Embryonic facial prominence (tissue), 1 donor: ENCODE results near the gene MAP7D1.
"Not testable (repeated sequence)": the region's sequence is repeated elsewhere in the genome, so short reads cannot be mapped to it uniquely, and the experiment has no call there.

Experiments
- DNase-seq: peaks from one replicate; pipeline ENCODE4 v3.0.0-alpha.2; 2016; ENCODE audit errors: extremely low spot score

MAP7D1 gene

DNA sequence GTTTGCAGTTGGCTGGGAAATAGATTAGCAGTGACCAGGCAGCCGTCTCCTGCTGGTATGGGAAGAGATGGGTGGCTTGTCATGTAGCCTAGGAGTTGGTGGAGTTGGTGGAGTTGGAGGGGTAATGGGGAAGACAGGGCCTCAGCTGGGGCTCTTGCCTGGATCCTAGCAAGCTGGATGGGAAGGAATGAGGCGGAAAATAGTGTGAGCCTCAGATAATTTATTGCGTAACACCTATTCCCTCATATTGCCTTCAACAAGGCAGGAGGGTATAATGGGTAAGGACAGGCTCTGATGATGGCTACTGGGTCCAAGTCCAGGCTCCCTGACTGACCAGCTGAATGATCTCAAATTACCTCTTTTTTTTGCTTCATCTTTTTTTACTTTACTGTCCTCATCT lies 12.6 kb downstream of the MAP7D1 start:
- DNase-seq, result no peak

DNA sequence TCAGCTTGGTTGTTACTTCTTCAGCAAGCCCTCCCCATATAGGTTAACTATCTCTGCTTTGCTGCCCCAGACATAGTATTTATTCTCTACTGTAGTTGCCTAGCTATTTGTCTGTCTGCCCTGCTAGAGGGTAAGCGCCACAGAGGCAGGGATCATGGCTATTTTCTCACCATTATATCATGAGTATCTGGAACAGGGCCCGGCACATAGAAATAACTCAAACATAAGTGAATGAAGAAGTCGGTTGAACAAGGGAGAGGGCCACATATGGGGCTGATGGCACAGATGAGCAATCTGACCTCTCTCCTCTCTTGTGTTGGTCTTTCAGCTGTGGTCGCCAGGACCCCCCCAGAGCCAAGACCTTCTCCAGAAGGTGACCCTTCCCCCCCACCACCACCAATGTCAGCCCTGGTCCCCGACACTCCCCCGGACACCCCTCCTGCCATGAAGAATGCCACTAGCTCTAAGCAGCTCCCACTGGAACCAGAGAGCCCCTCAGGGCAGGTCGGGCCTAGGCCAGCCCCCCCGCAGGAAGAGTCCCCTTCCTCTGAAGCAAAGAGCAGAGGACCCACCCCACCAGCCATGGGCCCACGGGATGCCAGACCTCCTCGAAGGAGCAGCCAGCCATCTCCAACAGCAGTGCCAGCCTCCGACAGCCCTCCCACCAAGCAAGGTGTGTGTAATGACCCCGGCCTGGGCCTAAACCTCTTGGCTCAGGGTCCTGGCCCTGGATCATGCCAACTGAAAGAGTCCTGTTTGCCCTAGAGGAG lies 14.9 kb downstream of the MAP7D1 start:
- DNase-seq, result no peak

DNA sequence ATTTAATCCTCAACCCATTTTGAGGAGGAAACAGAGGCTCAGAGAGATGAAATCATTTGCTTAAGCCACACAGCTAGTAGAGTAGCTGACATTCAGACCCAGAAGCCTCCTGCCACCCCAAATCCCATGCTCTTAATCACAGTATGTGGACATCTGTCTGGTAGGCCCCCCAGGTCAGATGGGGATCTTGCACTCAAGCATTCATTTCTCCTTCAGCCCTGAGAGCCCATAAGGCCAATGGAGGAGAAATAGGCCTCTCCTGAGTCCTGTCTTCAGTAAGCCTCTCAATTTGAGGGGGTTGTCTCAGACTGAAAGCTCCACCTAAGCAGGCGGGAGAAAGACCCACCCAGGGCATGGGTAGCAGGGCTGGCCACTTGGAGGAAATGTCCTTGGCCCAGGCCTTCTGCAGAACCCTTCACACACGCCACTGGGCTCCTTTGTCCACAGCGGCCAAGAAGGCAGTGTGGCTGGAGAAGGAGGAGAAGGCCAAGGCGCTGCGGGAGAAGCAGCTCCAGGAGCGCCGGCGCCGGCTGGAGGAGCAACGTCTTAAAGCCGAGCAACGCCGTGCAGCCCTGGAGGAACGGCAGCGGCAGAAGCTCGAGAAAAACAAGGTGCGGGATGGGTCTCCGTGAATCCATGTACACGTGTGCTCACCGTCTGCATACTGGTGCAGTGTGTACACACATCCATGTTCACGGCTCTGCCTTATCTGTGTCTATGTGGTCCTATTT lies 16.2 kb downstream of the MAP7D1 start:
- no peak for DNase-seq

DNA sequence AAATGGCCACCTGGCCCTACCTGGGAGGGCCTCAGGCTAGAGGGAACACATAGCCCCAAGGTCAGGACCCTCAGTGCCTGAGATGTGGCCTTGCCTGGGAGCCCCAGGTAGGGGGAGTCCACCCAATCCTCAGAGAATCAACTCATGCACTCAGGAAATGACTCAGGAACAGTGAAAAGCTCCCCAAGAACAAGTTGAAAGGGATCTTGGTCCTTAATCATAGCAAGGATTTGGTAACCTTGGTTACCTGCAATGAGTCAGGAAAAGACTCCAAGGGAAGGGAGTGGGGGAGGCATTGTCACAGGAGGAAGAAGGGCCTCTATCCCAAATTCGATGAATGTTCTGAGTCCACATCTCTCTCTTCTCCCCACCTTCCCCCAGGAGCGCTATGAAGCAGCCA lies 17.0 kb downstream of the MAP7D1 start:
- no peak for DNase-seq

DNA sequence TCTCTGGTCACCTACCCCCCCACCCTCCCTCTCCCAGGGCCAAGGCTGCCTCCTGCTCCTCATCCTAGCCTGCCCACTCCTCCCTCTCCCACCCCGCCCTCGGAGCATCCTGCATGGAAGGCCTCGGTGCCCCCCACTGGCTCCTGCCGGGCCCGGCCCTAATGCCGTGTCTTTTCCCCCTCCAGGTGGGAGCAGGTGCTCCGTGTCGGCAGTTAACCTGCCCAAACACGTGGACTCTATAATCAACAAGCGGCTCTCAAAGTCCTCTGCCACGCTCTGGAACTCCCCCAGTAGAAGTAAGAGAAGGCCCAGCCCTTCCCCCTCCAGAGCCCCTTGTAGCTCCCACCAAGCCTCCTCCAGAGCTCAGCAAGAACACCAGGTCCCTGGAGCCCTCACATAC lies 18.8 kb downstream of the MAP7D1 start:
- DNase-seq, result no peak

DNA sequence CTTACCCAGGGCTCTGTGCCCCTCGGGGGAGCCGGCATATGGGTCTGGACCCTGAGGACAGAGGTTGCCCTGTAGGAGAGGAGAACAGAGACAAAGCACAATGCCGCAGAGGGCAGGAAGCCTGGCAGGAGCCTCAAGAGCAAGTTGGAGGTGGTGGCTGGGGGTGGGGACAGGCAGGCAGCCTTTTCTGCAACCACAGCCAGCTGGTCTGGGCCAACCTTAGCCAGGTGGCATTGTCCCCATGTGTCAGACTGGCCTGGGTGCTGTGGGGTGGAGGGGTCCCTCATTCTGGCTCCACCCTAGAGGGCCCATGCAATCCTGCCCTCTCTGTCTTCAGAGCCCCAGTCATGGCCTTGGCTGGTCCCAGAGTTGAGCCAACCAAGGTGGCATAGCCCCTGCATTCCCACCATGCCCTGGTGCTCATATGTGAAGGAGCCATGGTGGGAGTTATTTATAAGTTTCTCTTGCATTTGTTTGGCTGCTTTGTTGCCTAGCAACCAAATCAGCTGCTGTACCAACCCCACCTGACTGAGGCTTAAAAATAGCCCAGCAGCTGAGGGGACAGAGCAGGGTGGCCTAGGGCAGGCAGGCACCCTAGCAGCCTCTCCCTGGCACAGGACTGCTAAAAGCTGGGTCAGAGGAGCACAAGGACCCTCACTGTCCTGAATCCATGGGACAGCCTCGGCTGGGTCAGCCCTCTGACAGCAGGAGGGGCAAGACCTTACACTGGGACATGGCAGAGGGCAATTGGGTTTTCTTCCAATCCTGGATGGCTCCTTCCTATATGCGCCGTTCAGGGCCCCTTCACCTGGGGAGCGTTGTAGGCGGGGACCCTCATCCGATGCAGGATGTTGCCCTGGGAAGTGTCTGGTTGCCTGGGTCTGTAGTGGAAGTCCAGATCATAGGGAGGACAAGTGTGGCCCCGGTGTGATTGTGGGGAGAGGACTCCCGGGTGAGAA lies 19.5 kb downstream of the MAP7D1 start:
- DNase-seq, result no peak

DNA sequence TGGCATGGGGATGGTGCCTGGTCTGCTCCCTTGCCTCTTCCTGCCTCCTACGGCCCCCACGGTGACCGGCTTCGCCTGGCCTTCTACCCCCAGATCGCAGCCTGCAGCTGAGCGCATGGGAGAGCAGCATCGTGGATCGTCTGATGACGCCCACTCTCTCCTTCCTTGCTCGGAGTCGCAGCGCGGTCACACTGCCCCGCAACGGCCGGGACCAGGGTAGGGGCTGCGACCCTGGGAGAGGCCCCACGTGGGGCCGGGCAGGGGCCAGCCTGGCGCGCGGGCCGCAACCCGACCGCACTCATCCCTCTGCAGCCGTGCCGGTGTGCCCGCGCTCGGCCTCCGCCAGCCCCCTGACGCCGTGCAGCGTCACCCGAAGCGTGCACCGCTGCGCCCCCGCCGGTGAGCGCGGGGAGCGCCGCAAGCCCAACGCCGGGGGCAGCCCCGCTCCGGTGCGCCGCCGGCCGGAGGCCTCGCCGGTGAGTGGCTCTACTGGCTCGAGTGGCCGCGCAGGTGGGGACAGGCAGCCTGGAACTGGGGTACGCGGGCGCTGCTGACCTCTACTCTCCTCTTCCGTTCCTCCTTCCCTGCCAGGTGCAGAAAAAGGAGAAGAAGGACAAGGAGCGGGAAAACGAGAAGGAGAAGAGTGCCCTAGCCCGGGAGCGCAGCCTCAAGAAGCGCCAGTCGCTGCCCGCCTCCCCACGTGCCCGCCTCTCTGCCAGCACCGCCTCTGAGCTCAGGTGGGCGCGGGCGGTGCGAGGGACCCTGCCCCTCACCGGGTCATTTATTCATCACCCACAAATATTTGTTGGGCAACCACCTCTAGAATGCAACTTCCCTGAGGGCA lies 20.4 kb downstream of the MAP7D1 start:
- no peak for DNase-seq

DNA sequence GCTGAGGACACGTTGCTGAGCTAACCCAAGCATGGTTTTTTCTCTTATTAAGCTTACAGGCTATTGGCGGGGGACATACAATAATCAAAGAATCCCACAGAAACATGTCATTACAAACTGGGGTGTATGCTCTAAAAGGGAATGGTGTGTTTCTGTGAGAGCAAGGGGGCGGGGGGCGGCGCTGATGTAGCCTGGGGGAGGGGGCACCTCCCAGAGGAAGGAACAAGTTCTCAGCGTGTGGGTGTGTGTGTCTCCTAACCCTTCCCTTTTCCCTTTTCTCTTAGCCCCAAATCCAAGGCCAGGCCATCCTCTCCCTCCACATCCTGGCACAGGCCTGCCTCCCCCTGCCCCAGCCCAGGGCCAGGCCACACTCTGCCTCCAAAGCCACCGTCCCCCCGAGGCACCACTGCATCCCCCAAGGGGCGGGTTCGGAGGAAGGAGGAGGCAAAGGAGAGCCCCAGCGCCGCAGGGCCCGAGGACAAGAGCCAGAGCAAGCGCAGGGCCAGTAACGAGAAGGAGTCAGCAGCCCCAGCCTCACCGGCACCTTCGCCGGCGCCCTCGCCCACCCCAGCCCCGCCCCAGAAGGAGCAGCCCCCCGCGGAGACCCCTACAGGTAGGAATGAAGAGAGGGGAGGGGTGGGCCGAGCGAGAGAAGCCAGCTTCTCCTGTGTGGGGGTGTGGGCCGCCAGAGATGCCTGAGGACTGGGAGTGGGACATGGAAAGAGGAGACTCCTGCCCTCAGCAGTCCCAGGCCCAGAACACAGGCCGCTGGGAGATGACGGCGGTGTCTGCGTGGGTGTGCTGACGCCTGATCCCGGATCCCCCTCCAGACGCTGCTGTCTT lies 21.9 kb downstream of the MAP7D1 start:
- DNase-seq, result no peak

DNA sequence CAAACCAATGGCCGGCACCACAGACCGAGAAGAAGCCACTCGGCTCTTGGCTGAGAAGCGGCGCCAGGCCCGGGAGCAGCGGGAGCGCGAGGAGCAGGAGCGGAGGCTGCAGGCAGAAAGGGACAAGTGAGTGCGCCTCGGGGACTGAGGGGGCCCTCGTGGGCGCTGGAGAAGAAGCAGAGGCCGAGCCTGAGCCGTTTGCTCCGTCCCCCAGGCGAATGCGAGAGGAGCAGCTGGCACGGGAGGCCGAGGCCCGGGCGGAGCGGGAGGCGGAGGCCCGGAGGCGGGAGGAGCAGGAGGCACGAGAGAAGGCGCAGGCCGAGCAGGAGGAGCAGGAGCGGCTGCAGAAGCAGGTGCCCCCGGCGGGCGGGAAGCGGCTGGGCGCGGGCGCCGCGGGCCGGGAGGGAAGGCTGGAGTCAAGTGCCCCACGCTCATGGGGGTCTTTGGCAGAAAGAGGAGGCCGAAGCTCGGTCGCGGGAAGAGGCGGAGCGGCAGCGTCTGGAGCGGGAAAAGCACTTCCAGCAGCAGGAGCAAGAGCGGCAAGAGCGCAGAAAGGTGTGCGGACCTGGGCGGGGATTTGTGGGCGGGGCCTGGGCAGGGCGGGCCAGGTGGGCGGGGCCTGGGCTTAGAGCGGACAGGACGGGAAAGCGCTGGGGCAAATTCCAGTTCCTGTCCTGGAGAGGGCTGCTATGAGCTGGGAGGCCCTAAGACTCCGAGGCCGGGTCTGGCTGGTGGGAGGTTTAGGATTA lies 22.7 kb downstream of the MAP7D1 start:
- DNase-seq, result no peak

DNA sequence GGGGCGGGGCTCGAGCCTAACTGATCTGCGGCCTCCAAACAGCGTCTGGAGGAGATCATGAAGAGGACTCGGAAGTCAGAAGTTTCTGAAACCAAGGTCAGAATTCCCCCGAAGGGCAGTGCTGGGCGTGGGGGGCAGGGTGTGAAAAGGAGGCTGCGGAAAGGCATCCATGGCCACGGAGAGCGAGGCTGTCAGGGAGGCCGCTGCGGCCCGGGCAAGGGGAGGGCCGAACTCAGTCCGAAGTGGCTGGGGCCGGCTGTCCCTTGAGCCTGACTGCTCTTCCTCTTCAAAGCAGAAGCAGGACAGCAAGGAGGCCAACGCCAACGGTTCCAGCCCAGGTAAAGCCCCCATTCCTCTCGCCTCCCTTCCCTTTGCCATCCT lies 23.2 kb downstream of the MAP7D1 start:
- no peak for DNase-seq

DNA sequence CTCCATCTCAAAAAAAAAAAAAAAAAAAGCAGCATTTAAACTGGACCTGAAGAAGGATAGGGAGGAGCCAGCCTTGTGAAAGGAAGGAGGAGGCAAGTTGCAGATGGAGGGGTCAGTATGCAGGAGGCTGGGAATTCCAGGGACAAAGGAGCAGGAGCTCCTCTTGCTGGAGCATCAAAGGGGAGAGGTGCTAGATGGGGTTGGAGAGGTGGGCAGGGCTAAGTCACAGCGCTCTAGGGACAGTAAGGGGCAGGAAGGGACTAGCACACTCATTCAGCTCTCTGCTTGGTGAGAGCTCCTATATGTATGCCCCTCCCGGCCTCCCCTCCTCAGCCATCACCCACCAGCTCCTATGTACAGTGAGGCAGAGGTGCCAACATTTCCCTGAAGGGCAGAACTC lies 26.8 kb downstream of the MAP7D1 start:
- no peak for DNase-seq

DNA sequence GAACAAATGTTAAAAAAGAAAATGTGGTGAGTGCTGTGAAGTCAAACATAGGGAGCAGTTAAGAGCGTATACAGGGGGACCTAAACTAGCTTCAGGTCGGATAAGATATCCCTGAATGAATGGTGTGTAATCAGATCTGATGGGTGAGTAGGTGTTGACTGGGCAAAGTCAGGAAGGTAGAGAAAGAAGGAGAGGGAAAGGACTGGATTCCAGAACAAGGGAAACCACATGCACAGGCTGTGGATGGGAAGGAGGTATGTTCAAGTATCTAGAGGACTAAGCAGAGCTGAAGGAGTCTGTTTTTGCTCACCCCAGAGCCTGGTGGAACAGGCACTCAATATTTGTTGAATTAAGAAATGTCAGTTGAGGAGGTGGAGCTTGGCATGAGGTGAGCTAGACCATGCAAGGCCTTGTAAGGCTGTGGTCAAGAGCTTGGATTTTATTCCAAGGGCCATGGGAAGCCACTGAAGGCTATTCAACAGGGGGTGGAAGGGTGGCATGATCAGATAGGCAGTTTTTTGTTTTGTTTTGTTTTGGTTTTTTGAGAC lies 27.4 kb downstream of the MAP7D1 start:
- DNase-seq, result no peak

DNA sequence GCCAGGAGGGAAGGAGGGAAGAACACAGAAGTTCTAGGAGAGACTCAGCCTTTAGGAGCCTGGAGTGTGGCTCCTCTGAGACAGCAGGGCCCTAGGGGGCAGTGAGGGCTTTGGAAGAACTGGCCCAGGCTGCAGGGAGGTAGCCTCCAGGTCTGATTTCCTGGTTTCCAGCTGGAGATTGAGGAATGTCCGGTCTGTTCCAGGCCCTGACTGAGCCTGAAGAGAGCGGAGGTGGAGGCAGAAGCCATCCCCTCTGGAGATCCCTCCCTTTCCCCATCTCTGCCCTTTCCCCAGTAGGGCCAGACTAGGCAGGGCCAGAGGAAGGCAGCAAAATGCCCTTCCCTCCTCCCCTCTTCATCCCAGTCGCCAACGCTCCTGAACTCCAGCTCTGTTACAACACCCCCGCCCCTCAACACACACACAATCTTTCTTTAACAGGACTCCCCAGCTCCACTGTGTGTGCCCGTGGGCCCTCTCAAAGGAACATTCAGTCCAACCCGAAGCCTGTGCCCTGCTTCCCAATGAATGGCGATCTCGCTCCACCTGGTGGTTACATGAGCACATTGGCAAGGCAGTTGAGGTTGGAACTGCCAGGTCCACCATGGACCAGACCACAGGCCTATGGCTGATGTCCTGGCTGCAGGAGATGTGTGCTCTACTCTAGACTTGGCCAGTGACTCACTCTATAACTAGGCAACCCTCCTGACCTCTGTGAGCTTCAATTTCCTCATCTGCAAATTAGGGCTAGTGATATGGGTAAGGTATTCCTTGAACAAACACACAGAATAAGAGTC lies 32.0 kb downstream of the MAP7D1 start:
- peak; percentile 61 for DNase-seq

DNA sequence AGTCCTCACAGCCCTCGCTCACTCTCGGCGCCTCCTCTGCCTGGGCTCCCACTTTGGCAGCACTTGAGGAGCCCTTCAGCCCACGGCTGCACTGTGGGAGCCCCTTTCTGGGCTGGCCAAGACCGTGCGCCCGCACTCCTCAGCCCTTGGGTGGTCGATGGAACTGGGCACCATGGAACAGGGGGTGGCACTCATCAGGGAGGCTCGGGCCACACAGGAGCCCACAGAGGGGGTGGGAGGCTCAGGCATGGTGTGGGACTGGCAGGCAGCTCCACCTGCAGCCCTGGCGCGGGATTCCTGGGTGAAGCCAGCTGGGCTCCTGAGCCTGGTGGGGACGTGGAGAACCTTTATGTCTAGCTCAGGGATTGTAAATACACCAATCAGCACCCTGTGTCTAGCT lies 40.8 kb downstream of the MAP7D1 start:
- not testable (repeated sequence) for DNase-seq

DNA sequence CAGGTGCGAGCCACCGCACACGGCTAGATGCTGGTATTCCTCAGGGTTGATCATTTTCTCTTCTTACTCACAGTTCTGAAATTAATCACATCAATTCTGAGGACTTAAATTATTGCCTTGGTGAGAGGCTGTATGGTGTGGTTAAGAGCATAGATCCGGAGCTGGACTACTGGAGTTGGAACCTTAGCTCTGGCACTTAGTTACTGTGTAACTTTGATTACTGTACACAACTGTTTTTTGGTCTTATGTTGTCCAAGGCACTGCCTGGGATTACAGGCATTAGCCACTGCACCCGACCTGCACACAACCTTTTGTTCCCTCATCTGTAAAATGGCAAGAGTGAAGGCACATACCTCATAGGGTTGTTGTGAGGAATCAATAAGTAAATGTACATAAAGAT lies 42.7 kb downstream of the MAP7D1 start:
- no peak for DNase-seq

DNA sequence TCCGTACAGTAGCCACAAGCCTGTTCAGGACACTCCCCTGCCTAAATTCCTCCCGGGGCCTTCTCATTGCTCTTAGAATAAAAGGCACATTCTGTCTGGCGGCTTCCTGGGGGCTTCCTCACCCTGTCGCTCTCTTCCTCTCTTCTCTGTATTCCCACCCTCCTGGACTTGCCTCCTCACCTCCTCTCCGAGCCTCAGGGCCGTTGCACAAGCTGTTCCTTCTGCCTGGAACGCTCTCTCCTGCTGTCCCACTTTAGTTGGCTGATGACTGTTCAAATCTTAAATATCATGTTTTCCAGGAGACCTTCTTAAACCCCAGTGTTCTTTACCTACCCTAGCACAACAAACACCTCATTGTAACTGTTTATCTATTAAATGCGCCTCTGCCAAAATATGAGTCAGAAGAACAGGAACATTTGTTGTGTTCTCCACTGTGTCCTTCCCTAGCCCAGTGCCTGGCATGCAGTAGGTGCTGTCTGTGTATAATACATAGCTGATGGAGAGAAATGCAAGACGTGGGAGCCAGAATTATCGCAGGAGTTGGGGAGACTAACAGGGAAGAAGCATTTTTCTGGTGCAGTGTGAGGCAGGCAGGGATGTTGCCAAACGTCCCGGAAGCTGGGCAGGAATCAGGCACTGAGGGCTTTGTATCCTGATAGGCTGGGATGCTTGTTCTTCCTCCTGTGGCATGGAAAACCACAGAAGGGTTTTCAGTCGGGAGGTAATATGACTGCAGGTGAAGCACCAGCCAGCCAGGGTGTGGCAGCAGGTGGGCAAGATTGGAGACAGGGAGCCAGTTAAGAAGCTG lies 44.2 kb downstream of the MAP7D1 start:
- DNase-seq, result no peak

DNA sequence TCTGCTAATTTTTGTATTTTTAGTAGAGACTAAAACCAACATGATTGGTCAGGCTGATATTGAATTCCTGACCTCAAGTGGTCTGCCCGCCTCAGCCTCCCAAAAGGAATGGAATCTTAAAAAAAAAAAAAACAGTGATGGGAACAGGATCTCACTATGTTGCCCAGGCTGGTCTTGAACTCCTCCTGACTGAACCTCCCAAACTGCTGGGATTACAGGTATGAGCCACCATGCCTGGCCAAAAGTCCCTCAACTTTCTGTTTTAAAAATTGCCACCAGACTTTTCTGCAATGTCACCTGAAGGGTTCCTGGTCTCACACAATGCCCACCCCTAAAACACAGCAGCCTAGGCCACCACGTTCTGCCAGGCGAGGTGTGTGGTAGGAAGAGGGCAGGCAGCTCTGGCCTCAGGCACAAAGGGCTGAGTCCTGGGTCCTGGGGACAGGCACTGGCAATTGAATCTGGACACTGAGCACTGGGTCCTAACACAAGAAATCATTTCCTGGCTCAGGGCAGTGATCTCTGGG lies 47.1 kb downstream of the MAP7D1 start:
- DNase-seq, result no peak
